COLO829 (cell line): ENCODE results near the gene F12.
"Not testable (repeated sequence)": the region's sequence is repeated elsewhere in the genome, so short reads cannot be mapped to it uniquely, and the experiment has no call there.

ENCODE experiments used
- DNase-seq: peaks from one replicate; pipeline ENCODE4 v3.0.0; 2012; ENCODE audit warnings: low spot score

The F12 gene

DNA sequence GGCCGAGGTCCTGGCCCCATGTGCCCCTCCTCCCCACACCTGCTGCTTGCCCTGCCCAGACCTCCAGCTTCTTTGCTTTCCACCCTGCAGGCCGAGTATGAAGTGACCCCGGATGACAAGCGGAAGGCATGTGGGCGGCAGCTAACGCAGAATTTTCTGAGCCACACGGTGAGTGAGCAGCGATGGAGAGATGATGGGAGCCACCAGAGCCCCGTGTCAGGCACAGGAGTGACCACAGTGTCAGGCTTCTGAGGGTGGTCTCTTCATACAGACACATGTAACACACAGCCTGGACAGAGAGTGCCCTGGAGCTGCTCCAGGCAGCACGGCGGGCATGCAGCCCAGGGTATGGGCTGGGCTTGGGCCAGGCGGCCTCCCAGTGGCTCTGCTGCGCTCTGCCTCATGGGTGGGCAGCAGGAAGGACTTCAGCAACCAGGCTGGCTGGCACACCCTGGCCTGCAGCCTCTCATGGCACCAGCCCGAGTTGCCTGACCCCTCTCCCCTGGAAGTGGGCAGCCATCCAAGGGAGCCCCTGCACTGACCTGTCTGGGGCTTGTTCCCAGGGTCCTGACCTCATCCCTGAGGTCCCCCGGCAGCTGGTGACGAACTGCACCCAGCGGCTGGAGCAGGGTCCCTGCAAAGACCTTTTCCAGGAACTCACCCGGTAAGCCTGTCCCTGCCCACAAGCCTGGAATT lies 22.9 kb upstream of the F12 start:
- DNase-seq, result no peak

DNA sequence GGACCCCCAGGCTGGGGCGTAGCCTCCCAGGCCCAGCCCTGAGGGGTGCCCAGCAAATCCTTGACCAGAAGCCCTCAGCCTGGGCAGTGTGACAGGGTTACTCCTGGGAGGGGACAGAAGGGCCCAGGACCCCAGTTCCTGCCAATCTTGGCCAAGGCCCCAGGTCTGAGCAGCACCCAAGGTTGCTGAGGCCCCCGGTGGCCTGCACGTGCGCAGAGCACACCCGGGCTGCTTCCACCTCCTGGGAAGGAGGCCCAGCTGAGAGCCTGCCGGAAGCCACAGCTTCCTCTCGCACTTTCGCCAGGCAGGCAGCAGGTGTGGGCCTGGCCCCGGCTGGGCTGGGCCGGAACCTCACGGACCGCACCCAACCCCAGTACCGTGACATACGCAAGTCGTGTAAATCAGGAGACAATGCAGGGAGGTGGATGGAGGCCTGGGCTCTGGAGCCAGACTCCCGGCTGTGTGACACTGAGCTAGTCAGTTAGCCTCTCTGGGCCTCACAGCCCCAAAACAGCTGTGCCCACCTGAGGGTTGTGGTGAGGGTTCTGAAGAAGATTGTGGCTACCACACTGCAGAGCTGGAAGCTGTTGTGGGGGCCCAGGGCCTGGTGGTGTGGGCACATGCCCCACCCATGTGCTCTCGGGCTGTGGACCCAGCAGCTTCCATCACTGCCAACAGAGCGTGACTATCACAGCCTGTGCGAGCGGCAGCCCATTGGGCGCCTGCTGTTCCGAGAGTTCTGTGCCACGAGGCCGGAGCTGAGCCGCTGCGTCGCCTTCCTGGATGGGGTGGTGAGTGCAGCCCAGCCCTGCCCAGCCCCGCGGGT lies 22.2 kb upstream of the F12 start:
- DNase-seq, result no peak

DNA sequence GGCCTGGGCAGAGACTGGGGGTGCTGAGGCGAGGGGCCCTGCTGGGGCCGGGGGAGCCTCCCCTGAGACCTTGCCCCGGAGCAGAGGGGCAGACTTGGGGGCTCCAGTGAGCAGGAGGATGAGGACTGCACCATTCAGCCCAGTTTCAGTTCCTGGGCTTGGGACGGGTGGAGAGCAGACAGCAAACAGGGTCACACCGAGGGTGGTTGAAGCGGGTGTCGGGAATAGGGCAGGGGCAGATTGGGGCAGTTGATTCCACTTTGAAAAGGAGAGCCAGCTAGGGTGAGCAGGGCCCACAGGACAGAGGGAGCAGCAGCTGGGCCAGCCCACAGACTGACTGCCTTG lies 21.6 kb upstream of the F12 start:
- no peak for DNase-seq

DNA sequence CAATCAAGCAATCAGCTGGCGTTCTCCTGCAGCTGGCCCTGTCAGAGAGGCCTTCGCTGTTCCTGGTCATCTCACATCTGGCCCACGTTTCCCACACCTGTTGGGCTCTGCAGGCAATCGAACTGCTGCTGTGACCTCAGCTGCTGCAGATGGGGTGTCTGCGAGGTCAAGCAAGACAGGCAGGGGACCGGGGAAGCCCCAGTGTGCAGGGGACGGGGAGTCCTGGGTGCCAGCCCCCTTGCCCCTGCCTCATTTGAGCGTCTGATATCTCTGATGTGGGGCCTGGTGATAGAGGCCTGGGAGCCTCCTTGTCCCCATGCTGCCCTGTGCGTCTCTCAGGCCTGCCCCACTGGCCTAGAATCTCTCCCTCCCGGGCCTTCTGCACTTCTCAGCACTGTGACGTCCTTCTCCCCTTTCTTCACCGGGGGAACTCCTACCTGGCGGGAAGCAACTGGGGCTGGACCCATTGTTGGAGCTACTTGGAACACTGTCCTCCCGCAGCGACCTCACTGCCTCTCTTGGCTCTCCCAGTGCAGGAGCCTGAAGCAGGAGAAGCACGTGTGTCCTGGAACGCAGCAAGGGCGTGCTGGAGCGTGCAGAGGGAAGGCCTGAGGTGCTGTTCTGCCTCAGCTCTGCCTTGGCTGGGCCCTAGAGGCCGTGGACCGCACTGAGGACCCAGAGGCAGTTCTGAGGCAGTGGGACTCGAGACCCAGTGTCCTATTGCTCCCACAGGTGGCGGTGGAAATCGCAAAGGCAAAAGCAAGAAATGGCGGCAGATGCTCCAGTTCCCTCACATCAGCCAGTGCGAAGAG lies 21.0 kb upstream of the F12 start:
- no peak for DNase-seq

DNA sequence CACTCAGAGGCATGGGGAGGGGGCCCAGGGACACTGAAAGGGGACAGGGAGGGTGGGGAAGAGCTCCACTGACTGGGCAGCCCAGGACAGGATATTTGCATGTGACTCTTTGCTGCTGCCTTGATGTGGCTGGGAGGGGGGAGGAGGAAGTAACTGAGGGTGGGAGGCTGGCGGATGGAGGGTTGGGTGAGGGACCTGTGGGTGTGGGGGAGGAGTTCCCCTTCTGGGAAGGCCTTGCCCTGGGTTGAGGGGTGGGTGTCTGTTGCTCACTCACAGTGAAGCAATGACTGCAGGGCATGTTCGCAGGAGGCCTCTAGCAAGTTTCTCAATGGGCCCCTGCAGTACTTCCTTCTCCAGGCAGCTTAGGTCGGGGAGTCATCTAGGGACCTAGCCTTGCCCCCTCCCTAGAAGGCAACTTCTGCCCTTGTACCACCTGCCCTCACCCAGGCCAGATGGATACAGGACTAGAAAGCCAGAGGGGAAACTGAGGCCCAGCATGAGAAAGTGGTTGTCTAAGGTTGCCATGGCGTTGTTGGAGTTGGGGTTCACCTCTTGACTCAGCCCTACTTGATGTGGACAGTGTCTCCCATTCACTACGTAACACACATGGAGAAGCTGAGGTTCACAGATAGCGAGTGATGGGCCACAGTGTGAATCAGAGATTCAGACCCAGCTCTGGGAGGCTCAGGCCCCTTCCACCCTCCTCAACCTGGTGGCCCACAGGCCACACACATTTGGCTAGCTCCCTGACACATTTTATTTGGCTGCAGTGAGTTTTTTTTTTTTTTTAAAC lies 20.1 kb upstream of the F12 start:
- DNase-seq, result no peak

DNA sequence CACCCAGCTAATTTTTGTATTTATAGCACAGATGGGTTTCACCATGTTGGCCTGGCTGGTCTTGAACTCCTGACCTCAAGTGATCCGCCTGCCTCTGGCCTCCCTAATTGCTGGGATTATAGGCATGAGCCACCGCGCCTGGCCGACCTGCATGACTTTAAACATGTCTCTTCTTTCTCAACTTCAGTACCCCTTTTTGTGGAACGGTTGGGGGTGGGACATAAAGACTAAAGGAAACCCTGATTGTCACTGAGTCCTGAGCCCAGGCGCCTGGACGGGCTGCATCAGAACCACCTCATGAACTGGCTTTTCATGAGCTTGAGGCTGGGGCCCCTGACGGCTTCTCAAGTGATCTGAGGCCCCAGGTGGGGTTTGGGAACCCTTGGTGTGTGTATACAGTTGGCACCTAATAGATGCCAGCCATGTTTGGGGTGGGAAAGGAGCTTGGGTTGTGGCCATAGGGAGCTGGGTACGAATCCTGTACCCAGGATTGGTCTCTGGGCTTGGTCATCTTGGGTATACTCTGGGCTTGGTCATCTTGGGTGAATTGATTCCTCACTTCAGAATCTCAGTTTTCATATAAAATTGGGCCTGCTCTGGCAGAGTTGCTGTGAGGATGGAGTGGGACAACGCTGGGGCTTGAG lies 19.3 kb upstream of the F12 start:
- no peak for DNase-seq

DNA sequence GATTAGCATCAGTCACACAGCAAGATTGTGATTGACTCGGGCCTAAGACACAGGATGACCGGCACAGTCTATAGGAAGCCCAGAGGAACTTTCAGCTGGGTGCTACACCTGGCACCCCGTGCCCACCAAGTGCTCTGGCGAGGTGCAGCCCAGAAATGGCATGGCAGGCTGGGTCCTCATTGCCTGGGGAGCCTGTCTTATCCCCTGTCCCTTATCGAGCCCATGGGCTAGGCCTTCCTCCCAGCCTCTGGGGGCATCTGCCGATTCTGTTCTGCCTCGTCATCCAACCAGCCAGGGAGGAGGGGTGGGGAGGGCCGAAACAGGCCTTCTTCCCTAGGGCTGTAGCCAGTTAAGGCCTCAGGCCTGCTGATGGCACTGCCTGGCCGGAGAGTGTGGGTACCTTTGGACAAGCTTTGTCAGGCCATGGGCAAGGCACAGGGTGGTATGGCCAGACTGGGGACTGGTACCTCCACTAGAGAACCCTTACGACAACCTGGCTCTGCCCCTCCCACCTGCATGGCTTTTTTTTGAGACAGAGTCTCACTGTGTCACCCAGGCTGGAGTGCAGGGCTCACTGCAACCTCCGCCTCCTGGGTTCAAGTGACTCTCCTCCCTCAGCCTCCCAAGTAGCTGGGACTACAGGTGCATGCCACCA lies 18.7 kb upstream of the F12 start:
- no peak for DNase-seq

DNA sequence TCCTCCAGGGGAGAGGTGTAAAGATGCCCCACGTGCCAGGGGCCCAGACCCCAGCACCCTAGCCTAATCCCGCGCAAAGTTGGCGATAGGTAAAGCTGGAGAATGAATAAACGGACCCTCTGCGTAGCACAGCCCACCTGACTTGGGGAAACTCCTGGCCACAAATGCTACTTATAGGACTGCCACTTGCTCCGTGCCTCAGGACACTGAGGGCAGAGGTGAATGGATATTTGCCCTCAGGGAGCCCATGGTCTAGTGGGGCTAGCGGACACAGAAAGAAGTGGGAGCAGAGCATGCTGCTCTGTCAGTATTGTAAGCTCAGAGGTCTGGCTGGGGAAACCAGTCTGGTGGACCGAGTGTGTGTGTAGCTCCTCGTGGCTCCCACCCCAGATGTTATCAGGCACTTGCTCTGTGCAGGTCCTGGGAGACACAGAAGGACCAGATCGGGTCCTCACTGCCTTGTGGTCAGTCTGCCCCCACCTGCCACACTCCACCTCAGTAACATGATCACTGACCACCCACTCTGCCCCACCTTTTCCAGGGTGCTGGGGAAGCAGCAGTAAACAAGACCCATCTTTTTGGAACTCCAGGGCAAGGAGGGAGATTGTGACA lies 18.0 kb upstream of the F12 start:
- DNase-seq, result no peak

DNA sequence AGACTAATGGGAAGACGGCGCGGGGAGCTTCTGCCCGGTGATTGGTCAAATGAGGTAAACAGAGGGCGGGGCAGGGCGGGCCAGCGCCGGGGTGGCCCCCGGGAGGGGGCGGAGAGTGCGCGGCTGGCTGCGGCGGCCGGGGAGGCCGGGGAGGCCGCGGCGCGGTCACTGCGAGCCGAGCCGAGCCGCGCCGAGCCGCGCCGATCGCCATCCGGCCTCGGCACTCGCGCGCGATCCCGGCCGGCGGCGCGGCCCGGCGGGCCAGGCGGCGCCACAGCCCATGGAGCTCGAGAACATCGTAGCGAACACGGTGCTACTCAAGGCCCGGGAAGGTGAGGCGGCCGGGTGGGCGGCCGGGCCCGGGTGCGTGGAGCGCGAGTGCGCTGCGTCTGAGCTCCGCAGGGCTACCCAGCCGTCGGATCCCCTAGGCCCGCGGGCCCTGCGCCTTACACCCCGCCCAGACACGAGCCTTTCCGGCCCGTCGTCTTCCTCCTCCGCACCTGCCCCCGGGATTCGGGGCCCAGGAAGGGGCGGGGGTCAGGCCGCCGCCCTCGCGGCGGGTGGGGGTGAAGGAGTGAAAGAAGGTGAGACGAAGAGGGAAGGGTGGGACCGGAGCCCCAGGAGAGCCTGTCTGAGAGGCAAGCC lies 17.3 kb upstream of the F12 start, which contains the start of gene GRK6:
TSS of gene GRK6 (plus strand) at position 111 of the 645 bp plus-strand sequence. CDS start at position 281, 170 bp downstream.
- no peak for DNase-seq

DNA sequence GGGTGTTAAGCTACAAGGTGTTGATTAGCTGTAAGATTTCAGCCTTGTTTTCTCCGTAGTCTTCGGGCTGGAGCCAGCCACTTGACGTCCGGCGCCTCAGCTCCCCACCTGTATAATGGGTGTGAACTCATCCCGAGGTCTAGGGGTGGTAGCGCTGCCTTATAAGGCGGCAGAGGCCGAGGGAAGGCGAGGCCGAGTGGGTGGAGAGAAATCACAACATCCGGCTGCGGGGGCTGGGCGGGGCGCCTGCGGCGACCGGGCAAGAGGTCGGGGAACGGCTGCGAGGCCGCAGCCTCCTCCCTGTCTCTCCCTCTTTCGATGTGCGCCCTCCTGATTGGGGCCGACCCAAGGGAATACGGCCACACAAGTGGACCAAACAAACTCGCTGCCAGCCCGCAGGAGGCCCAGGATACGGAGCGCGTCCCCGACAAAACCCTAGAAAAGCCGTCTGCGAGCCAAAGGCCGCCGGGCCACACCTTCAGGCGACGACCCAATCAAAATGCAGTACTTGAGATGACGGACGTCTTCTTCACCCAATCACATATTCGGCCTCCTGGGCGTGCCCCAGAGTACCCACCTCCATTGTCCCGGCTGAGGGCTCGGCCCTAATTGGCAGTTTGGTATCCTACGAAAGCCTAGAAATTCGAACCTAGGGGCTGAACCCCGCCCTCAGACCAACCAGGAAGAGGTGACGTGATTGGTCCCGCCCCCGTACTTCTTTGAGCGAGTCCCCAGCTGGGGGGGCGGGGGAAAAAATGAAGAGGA lies 16.6 kb upstream of the F12 start:
- peak; percentile 98 for DNase-seq

DNA sequence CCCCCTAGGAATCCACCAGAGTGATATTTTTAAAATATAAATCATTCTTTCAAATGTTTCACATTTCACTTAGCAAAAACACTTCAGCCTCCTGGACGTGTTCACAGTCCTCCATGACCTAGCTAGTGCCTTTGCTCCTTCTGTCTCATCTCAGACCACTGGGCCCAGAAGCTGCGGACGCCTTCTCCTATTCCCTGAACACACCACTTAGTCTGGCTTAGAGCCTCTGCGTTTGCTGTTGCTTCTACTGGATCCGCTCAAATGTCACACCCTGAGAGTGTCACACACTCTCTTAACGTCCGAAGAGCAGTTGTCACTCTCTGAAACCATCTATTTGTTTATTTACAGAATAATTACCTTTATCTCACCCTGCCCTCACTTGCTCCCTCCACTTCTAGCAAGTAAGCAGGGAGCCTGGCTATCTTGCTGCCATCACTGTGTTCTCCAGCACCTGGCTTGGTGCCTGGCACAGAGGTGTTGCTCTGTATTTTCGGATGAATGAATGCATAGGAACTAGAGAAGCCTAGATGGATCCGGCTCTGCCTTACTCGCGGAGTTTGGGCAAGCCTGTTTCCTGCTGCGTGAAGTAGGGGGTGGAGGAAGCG lies 15.9 kb upstream of the F12 start:
- DNase-seq, result no peak

DNA sequence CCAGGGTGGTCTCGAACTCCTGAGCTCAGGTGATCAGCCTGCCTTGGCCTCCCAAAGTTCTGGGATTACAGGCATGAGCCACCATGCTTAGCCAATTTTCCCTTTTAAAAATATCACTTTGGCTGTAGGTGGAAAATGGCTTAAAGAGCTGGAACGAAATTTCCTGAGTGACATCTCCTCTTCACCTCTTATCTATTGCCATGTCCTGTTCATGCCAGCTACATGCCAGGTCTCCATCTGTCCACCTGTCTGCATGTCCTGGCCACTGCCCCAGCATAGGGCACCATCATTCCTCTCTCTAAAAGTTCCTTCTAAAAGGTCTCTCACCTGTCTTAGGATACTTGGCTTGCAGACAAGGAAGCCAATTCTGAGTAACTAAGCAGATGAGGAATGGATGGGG lies 14.3 kb upstream of the F12 start:
- no peak for DNase-seq

DNA sequence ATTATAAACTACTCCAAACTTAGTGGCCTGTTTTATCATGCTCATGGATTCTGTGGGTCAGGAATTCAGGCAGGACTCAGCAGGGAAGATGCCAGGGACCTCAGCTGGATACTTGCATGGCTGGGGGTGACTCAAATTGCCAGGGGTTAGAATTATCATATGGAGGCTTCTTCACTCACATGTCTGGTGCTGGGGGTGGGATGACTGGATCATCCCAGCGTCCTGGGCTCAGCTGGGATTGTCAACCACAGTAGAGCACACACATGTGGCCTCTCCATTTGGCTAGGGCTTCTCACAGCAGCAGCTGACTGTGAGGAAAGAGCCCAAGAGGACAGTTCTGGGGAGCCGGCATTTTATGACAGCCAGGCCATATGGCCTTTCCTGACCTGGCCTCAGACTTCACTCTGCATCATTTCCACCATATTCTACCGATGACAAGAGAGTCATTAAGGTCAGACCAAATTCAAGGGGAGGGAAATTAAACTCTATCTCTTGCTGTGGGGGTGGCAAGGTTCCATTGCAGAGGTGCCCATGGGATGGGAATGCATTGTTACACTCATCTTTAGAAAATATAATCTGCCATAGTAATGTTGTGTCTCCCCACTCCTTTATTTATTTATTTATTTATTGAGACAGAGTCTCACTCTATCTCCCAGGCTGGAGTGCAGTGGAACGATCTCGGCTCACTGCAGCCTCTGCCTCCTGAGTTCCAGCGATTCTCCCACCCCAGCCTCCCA lies 11.9 kb upstream of the F12 start:
- DNase-seq, result no peak

DNA sequence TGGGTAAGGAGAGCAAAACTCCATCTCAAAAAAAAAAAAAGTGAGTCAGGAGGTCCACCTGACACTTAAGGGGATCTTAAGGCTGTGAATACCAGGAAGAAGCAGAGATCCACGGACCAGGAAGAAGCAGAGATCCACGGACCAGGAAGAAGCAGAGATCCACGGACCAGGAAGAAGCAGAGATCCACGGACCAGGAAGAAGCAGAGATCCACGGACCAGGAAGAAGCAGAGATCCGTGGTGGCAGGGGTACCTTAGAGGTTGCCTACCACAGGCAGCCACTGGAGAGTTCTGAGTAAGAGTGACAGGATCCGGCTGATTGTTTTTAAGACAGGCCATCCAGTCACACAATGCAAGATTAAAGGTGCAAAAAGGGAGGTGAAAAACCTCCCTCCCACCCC lies 11.1 kb upstream of the F12 start:
- DNase-seq, result not testable (repeated sequence)

DNA sequence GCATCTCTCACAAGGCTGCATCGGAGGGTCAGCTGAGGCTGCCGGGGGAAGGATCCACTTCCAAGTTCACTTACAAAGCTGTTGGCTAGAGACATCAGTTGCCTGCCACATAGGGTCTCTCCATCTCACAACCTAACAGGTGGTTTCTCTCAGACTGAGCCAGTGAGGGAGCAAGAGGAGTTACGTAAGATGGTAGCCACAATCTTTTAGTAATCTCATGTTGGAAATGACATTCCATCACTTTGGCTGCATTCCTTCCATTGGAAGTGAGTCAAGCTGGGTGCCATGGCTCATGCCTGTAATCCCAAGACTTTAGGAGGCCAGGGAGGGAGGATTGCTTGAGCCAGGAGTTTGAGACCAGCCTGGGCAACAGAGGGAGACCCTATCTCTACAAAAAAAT lies 9.7 kb upstream of the F12 start:
- DNase-seq, result no peak

DNA sequence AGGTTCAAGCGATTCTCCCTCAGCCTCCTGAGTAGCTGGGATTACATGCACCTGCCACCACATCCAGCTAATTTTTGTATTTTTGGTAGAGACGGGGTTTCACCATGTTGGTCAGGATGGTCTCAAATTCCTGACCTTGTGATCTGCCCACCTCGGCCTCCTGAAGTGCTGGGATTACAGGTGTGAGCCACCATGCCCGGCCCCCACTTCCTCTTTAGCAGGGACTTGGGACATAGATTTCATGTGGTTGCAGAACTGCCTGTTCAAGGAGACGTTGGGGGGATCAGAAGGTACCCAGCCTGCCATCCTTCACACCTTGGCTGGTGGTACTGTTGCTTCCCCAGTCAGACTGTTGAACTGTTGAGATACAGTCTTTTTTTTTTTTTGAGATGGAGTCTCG lies 7.7 kb upstream of the F12 start:
- DNase-seq, result not testable (repeated sequence)

DNA sequence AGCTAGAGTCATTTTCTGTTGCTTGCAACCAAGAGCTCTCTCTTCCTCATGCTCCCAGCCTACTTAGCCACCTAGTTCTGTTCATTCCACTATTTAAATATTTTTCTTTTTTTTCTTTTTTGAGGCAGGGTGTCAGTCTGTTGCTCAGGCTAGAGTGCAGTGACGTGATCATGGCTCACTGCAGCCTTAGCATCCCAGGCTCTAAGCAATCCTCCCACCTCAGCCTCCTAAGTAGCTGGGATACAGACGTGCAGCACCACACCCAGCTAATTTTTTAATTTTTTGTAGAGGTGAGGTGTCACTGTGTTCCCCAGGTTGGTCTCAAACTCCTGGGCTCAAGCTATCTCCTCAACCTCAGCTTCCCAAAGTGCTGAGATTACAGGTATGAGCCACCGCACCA lies 5.1 kb upstream of the F12 start:
- DNase-seq, result no peak

DNA sequence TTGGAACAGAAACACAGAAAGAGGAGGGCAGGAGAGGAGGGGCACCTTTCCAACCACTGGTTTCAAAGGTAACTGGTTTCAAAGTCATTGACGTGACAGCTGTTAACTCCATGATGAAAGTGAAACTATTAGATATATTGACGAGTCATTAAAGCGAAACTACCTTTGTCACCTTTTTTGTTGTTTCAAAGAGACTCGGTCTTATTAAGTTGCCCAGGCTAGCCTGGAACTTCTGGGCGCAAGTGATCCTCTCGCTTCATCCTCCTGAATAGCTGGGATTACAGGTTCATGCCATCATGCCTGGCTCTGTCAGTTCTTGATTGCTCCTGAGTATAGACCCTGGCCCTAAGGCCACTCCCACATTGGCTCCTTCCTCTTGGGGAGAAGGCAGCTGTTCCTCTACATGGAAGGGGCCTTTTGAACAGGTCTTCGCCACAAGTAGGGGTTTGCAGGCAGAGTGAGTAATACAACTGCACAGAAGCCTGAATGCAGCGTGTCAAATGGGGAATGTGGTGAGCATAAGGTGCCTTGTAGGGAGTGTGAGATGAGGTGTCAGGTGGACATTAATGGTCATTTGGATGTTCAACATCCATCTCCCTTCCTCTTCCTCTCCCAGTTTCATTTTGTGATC lies 3.4 kb upstream of the F12 start:
- no peak for DNase-seq
